ENCODE data around the gene RARB.

Gene RARB

GRCh38 chr3:25448750-25449692, 21.0 kb downstream of the RARB start (continued):
- TF ChIP-seq, protein P1, sequence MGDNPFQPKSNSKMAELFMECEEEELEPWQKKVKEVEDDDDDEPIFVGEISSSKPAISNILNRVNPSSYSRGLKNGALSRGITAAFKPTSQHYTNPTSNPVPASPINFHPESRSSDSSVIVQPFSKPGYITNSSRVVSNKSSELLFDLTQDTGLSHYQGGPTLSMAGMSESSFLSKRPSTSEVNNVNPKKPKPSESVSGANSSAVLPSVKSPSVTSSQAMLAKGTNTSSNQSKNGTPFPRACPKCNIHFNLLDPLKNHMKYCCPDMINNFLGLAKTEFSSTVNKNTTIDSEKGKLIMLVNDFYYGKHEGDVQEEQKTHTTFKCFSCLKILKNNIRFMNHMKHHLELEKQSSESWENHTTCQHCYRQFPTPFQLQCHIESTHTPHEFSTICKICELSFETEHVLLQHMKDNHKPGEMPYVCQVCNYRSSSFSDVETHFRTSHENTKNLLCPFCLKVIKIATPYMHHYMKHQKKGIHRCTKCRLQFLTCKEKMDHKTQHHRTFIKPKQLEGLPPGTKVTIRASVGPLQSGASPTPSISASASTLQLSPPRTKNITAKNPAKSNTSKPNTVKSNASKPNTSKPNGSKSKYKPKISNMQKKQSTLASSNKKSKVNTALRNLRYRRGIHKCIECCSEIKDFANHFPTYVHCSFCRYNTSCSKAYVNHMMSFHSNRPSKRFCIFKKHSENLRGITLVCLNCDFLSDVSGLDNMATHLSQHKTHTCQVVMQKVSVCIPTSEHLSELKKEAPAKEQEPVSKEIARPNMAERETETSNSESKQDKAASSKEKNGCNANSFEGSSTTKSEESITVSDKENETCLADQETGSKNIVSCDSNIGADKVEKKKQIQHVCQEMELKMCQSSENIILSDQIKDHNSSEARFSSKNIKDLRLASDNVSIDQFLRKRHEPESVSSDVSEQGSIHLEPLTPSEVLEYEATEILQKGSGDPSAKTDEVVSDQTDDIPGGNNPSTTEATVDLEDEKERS (tag by site-specific recombination; IDR thresholded peaks at IDR 0.05), result no peak
- no peak for TF ChIP-seq ZNF704 (tag by site-specific recombination; IDR thresholded peaks at IDR 0.05)
- no peak for TF ChIP-seq ZNF707 (tag by site-specific recombination; IDR thresholded peaks at IDR 0.05)
- TF ChIP-seq ZNF791 (tag by site-specific recombination; IDR thresholded peaks at IDR 0.05), result no peak
- no peak for TF ChIP-seq ZNF596 (tag by site-specific recombination; IDR thresholded peaks at IDR 0.05)
- TF ChIP-seq GLIS1 (tag by site-specific recombination; IDR thresholded peaks at IDR 0.05), result peak; percentile 71
- TF ChIP-seq ZNF660 (tag by site-specific recombination; IDR thresholded peaks at IDR 0.05), result 0 out of 2 replicates have a peak, but pooled peaks have one; percentile 50
- TF ChIP-seq ZBTB21 (tag by site-specific recombination; IDR thresholded peaks at IDR 0.05), result no peak
- TF ChIP-seq ZBTB48 (tag by site-specific recombination; IDR thresholded peaks at IDR 0.05), result peak; percentile 69
- peak; percentile 62; the same call in 1 of the 2 replicates for TF ChIP-seq IKZF3 (tag by site-specific recombination; IDR thresholded peaks at IDR 0.05)
- TF ChIP-seq TRIM28 (IDR thresholded peaks at IDR 0.05; ENCODE audit: borderline replicate concordance, low read length), result peak; percentile 66; the same call in 1 of the 2 replicates
- TF ChIP-seq ZNF394 (tag by site-specific recombination; IDR thresholded peaks at IDR 0.05; ENCODE audit: borderline replicate concordance), result no peak
- peak; percentile 92 for TF ChIP-seq OSR2 (tag by site-specific recombination; IDR thresholded peaks at IDR 0.05)
- no peak for TF ChIP-seq ZNF221 (tag by site-specific recombination; IDR thresholded peaks at IDR 0.05; ENCODE audit: borderline replicate concordance)
- no peak for TF ChIP-seq ZNF639 (tag by site-specific recombination; IDR thresholded peaks at IDR 0.05)
- TF ChIP-seq ZNF423 (tag by site-specific recombination; IDR thresholded peaks at IDR 0.05), result peak; percentile 16; the same call in 1 of the 2 replicates
- TF ChIP-seq ZNF280C (tag by site-specific recombination; IDR thresholded peaks at IDR 0.05), result no peak
- TF ChIP-seq ZNF610 (tag by site-specific recombination; IDR thresholded peaks at IDR 0.05; ENCODE audit: borderline replicate concordance), result 0 out of 2 replicates have a peak, but pooled peaks have one; percentile 19
- TF ChIP-seq ZNF623 (tag by site-specific recombination; IDR thresholded peaks at IDR 0.05), result no peak
- TF ChIP-seq ZNF621 (tag by site-specific recombination; IDR thresholded peaks at IDR 0.05), result no peak
- TF ChIP-seq ZNF664 (tag by site-specific recombination; IDR thresholded peaks at IDR 0.05), result no peak
- TF ChIP-seq, protein P2, sequence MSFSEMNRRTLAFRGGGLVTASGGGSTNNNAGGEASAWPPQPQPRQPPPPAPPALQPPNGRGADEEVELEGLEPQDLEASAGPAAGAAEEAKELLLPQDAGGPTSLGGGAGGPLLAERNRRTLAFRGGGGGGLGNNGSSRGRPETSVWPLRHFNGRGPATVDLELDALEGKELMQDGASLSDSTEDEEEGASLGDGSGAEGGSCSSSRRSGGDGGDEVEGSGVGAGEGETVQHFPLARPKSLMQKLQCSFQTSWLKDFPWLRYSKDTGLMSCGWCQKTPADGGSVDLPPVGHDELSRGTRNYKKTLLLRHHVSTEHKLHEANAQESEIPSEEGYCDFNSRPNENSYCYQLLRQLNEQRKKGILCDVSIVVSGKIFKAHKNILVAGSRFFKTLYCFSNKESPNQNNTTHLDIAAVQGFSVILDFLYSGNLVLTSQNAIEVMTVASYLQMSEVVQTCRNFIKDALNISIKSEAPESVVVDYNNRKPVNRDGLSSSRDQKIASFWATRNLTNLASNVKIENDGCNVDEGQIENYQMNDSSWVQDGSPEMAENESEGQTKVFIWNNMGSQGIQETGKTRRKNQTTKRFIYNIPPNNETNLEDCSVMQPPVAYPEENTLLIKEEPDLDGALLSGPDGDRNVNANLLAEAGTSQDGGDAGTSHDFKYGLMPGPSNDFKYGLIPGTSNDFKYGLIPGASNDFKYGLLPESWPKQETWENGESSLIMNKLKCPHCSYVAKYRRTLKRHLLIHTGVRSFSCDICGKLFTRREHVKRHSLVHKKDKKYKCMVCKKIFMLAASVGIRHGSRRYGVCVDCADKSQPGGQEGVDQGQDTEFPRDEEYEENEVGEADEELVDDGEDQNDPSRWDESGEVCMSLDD (tag by site-specific recombination; IDR thresholded peaks at IDR 0.05), result no peak
- no peak for TF ChIP-seq ZNF202 (tag by site-specific recombination; IDR thresholded peaks at IDR 0.05; ENCODE audit: borderline replicate concordance)
- TF ChIP-seq ZXDB (tag by site-specific recombination; IDR thresholded peaks at IDR 0.05), result 0 out of 2 replicates have a peak, but pooled peaks have one; percentile 49
- TF ChIP-seq ZNF112 (tag by site-specific recombination; IDR thresholded peaks at IDR 0.05), result no peak
- no peak for TF ChIP-seq ZNF248 (tag by site-specific recombination; IDR thresholded peaks at IDR 0.05)
- TF ChIP-seq ZNF501 (tag by site-specific recombination; IDR thresholded peaks at IDR 0.05), result no peak
